Measurements from ENCODE around the gene PDLIM4. TPM values are rescaled to one million over a fixed set of nuclear protein-coding genes. Genes with fewer than 3 reads are reported as not detected.

Gene PDLIM4
- total RNA-seq, 1 experiment from 2014 or later, result 7.6 TPM

GRCh38 chr5:132260714-132261551 lies 3.4 kb downstream of the PDLIM4 start:
- no peak overlapping the region for H2BK20ac ChIP-seq (ENCODE audit: low read depth, low read length, poor library complexity, severe bottlenecking)
- no peaks in the 10 kb centered on the region for H3K79me2 ChIP-seq (ENCODE audit: insufficient read depth, low read length)
- H3K14ac ChIP-seq (ENCODE audit: insufficient read depth, low read length), result no peak overlapping the region
- no peak overlapping the region for H2BK120ac ChIP-seq (ENCODE audit: low read depth, low read length, poor library complexity, severe bottlenecking)
- H2AK5ac ChIP-seq (ENCODE audit: insufficient read length, low read length), result no peak overlapping the region
- H3K23ac ChIP-seq (ENCODE audit: insufficient read length, low read depth, low read length), result no peak overlapping the region
- no peak overlapping the region for H2BK12ac ChIP-seq (ENCODE audit: insufficient read length, low read depth, low read length)
- no peak for TF ChIP-seq CTCF (conservative IDR thresholded peaks at IDR 0.05)
- H3K9me3 Mint-ChIP-seq, result no peaks in the 10 kb centered on the region
- H3K27me3 Mint-ChIP-seq (ENCODE audit: low read depth), result peaks cover 19% of the 10 kb centered on the region
- H4K8ac ChIP-seq (replicated peaks; ENCODE audit: insufficient read length, low read depth, low read length), result no peak overlapping the region
- H4K20me1 ChIP-seq (ENCODE audit: control insufficient read depth, insufficient read depth, insufficient read length), result peaks cover 5% of the 10 kb centered on the region
- H3K9me3 ChIP-seq (ENCODE audit: control insufficient read depth, low read depth, low read length), result no peaks in the 10 kb centered on the region
- no peak overlapping the region for H3K4me2 ChIP-seq (ENCODE audit: insufficient read depth, insufficient read length, low read length)
- H3K4me3 Mint-ChIP-seq, result no peak overlapping the region; a peak in 1 of 5 replicates
- H4K91ac ChIP-seq (ENCODE audit: insufficient read length, low read depth, low read length), result no peak overlapping the region
- no peak overlapping the region for H3K4ac ChIP-seq (ENCODE audit: low read depth, low read length)
- H3K23me2 ChIP-seq (ENCODE audit: insufficient read length, low read depth, low read length, poor library complexity, severe bottlenecking), result no peaks in the 10 kb centered on the region
- no peak overlapping the region for H2AFZ ChIP-seq (ENCODE audit: low read length)
- no peaks in the 10 kb centered on the region for H3K4me1 ChIP-seq (ENCODE audit: insufficient read depth, low read length)
- H3T11ph ChIP-seq (ENCODE audit: low read length), result no peak overlapping the region
- no peak overlapping the region for H3K27ac Mint-ChIP-seq
- H3K9ac ChIP-seq (ENCODE audit: extremely low read depth, insufficient read length, low read length), result no peak overlapping the region
- peak; percentile 25 for DNase-seq
- H3K4me1 Mint-ChIP-seq, result peaks cover 34 to 35% of the 10 kb centered on the region in 2 experiments
- H3K79me1 ChIP-seq (ENCODE audit: insufficient read depth, low read depth, low read length, poor library complexity, severe bottlenecking), result no peaks in the 10 kb centered on the region
- no peak overlapping the region for H3K27ac ChIP-seq (ENCODE audit: insufficient read length, low read depth, low read length)
- no peak overlapping the region for H2BK5ac ChIP-seq (ENCODE audit: insufficient read length, low read length)
- H3K18ac ChIP-seq (ENCODE audit: insufficient read length, low read depth, low read length), result no peak overlapping the region
- no peak overlapping the region for H3K56ac ChIP-seq (ENCODE audit: insufficient read length, low read depth, low read length)
- no peaks in the 10 kb centered on the region; the same call in 1 of the 2 replicates for H3K27me3 ChIP-seq (ENCODE audit: insufficient read depth, low read length)
- no CpG with 5 or more reads among the region's 6 CpGs for WGBS (ENCODE audit: extremely low coverage, insufficient read length, low lambda C conversion rate)
- no peak overlapping the region for H4K5ac ChIP-seq (ENCODE audit: insufficient read length, low read depth, low read length)
- no peaks in the 10 kb centered on the region for H3K36me3 Mint-ChIP-seq (ENCODE audit: insufficient read depth in 1 of 3, low read depth in 3 of 3)
- H2BK15ac ChIP-seq (ENCODE audit: low read depth, low read length), result no peak overlapping the region

Measured in H9 (cell line).